ENCODE data around the gene CDKN2AIPNL. TPM values are rescaled to one million over a fixed set of nuclear protein-coding genes. Genes with fewer than 3 reads are reported as not detected.

The CDKN2AIPNL gene
- total and polyA plus RNA-seq, 2 of the 13 experiments (the other 11 are each of a cell fraction or from before 2014, with no cell fraction given): 17.4 to 46.5 TPM

DNA sequence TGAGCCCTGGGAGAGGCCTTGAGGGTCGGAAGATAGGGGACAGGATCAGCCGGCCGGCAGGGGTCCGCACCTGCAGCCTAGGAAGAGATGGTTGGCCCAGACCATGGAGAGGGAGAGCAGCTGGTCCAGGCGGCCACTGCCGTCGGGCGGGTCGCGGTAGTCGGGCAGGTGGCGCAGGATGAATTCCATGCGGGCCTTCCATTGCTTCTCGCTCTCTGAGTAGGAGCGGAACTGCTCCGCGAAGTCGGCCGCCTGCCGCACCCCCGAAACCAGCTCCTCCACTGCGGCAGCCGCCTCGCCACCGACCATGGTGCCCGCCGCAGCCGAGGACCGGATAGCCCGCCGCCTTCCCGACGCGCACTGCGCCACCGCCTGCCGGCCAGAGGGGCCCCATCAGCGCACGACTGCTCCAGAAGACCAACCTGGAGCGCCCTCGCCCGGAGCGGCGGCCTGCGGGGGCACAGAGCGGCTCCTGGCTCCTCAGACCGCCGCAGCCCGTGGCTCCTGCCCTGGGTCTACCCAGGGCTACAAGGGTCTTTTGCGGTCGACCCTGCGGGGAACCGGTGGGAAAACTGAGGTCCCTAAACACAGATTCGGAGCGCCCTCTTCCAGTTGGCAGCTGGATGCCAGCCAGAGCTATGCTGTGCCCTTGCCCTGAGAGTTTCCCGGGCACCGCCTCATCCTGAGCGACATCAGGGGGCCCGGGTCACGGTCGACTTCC lies at the start of gene CDKN2AIPNL (continued):
- TF ChIP-seq, protein P1, sequence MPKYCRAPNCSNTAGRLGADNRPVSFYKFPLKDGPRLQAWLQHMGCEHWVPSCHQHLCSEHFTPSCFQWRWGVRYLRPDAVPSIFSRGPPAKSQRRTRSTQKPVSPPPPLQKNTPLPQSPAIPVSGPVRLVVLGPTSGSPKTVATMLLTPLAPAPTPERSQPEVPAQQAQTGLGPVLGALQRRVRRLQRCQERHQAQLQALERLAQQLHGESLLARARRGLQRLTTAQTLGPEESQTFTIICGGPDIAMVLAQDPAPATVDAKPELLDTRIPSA (CRISPR knock-in tag; IDR thresholded peaks at IDR 0.05; ENCODE audit: borderline replicate concordance): peak; percentile 82; the same call in 1 of the 2 replicates
- TF ChIP-seq, protein P2, sequence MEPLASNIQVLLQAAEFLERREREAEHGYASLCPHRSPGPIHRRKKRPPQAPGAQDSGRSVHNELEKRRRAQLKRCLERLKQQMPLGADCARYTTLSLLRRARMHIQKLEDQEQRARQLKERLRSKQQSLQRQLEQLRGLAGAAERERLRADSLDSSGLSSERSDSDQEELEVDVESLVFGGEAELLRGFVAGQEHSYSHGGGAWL (CRISPR knock-in tag; IDR thresholded peaks at IDR 0.05): peak; percentile 90; the same call in 1 of the 2 replicates
- TF ChIP-seq ZNF260 (CRISPR knock-in tag; IDR thresholded peaks at IDR 0.05; ENCODE audit: borderline replicate concordance, low read depth): peak; percentile 80; the same call in 1 of the 2 replicates
- TF ChIP-seq TSC22D2 (CRISPR knock-in tag; IDR thresholded peaks at IDR 0.05; ENCODE audit: borderline replicate concordance): peak; percentile 88; the same call in 1 of the 2 replicates
- TF ChIP-seq ZNF138 (CRISPR knock-in tag; IDR thresholded peaks at IDR 0.05; ENCODE audit: low read depth): peak; percentile 75; the same call in 1 of the 2 replicates
- peak; percentile 90 for TF ChIP-seq HOXA5 (CRISPR knock-in tag; IDR thresholded peaks at IDR 0.05)
- peak; percentile 86 for TF ChIP-seq NR2C2 (CRISPR knock-in tag; IDR thresholded peaks at IDR 0.05; ENCODE audit: borderline replicate concordance)
- TF ChIP-seq, protein P3, sequence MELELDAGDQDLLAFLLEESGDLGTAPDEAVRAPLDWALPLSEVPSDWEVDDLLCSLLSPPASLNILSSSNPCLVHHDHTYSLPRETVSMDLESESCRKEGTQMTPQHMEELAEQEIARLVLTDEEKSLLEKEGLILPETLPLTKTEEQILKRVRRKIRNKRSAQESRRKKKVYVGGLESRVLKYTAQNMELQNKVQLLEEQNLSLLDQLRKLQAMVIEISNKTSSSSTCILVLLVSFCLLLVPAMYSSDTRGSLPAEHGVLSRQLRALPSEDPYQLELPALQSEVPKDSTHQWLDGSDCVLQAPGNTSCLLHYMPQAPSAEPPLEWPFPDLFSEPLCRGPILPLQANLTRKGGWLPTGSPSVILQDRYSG (CRISPR knock-in tag; IDR thresholded peaks at IDR 0.05): no peak
- peak; percentile 95 for TF ChIP-seq ZNF501 (CRISPR knock-in tag; IDR thresholded peaks at IDR 0.05)
- TF ChIP-seq, protein P4, sequence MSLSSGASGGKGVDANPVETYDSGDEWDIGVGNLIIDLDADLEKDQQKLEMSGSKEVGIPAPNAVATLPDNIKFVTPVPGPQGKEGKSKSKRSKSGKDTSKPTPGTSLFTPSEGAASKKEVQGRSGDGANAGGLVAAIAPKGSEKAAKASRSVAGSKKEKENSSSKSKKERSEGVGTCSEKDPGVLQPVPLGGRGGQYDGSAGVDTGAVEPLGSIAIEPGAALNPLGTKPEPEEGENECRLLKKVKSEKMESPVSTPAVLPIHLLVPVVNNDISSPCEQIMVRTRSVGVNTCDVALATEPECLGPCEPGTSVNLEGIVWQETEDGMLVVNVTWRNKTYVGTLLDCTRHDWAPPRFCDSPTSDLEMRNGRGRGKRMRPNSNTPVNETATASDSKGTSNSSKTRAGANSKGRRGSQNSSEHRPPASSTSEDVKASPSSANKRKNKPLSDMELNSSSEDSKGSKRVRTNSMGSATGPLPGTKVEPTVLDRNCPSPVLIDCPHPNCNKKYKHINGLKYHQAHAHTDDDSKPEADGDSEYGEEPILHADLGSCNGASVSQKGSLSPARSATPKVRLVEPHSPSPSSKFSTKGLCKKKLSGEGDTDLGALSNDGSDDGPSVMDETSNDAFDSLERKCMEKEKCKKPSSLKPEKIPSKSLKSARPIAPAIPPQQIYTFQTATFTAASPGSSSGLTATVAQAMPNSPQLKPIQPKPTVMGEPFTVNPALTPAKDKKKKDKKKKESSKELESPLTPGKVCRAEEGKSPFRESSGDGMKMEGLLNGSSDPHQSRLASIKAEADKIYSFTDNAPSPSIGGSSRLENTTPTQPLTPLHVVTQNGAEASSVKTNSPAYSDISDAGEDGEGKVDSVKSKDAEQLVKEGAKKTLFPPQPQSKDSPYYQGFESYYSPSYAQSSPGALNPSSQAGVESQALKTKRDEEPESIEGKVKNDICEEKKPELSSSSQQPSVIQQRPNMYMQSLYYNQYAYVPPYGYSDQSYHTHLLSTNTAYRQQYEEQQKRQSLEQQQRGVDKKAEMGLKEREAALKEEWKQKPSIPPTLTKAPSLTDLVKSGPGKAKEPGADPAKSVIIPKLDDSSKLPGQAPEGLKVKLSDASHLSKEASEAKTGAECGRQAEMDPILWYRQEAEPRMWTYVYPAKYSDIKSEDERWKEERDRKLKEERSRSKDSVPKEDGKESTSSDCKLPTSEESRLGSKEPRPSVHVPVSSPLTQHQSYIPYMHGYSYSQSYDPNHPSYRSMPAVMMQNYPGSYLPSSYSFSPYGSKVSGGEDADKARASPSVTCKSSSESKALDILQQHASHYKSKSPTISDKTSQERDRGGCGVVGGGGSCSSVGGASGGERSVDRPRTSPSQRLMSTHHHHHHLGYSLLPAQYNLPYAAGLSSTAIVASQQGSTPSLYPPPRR (CRISPR knock-in tag; IDR thresholded peaks at IDR 0.05; ENCODE audit: borderline replicate concordance): peak; percentile 86
- peak; percentile 57; the same call in 1 of the 2 replicates for TF ChIP-seq KDM5A (IDR thresholded peaks at IDR 0.05; ENCODE audit: borderline replicate concordance, low read length)
- peak; percentile 73; the same call in 1 of the 2 replicates for TF ChIP-seq ZNF253 (CRISPR knock-in tag; IDR thresholded peaks at IDR 0.05; ENCODE audit: borderline replicate concordance)
- TF ChIP-seq, protein P5, sequence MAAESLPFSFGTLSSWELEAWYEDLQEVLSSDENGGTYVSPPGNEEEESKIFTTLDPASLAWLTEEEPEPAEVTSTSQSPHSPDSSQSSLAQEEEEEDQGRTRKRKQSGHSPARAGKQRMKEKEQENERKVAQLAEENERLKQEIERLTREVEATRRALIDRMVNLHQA (CRISPR knock-in tag; IDR thresholded peaks at IDR 0.05): no peak
- TF ChIP-seq, protein P6, sequence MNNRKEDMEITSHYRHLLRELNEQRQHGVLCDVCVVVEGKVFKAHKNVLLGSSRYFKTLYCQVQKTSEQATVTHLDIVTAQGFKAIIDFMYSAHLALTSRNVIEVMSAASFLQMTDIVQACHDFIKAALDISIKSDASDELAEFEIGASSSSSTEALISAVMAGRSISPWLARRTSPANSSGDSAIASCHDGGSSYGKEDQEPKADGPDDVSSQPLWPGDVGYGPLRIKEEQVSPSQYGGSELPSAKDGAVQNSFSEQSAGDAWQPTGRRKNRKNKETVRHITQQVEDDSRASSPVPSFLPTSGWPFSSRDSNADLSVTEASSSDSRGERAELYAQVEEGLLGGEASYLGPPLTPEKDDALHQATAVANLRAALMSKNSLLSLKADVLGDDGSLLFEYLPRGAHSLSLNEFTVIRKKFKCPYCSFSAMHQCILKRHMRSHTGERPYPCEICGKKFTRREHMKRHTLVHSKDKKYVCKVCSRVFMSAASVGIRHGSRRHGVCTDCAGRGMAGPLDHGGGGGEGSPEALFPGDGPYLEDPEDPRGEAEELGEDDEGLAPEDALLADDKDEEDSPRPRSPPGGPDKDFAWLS (CRISPR knock-in tag; IDR thresholded peaks at IDR 0.05; ENCODE audit: borderline replicate concordance): peak; percentile 93; the same call in 1 of the 2 replicates
- TF ChIP-seq, protein P7, sequence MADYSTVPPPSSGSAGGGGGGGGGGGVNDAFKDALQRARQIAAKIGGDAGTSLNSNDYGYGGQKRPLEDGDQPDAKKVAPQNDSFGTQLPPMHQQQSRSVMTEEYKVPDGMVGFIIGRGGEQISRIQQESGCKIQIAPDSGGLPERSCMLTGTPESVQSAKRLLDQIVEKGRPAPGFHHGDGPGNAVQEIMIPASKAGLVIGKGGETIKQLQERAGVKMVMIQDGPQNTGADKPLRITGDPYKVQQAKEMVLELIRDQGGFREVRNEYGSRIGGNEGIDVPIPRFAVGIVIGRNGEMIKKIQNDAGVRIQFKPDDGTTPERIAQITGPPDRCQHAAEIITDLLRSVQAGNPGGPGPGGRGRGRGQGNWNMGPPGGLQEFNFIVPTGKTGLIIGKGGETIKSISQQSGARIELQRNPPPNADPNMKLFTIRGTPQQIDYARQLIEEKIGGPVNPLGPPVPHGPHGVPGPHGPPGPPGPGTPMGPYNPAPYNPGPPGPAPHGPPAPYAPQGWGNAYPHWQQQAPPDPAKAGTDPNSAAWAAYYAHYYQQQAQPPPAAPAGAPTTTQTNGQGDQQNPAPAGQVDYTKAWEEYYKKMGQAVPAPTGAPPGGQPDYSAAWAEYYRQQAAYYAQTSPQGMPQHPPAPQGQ (CRISPR knock-in tag; IDR thresholded peaks at IDR 0.05; ENCODE audit: borderline replicate concordance): no peak
- TF ChIP-seq YEATS4 (CRISPR knock-in tag; IDR thresholded peaks at IDR 0.05; ENCODE audit: borderline replicate concordance): peak; percentile 98

Data from HepG2 (cell line).